A549 (cell line): ENCODE data around the gene RGS1. TPM values are rescaled to one million over a fixed set of nuclear protein-coding genes. Genes with fewer than 3 reads are reported as not detected.

ENCODE experiments used
- ATAC-seq, 2 experiments: fragments of 200-7000 bp in 1 of 2; fragments of >200 bp in 1 of 2; cut with Nextera tagmentation in 1 of 2; cut with Tn5 transposase in 1 of 2; 3 replicates each; pipeline versions ENCODE4 v1.8.0 to v1.9.1; 2018 to 2020; ENCODE audit warnings: mild to moderate bottlenecking in 1 of 2, moderate library complexity in 1 of 2
- CTCF ChIA-PET: fragments of 300-600 bp; sonication (Branson Sonifier 250); formaldehyde crosslinking; extraction: SDS; loops from one replicate; lab custom pipeline; 2021; ENCODE audit warnings: antibody characterized with exemption, inconsistent platforms; lab: Yijun Ruan, JAX
- POLR2A ChIA-PET: fragments of 350-600 bp; formaldehyde crosslinking; extraction: SDS; loops from one replicate; lab custom pipeline; 2021; ENCODE audit warnings: antibody characterized with exemption, inconsistent platforms; lab: Yijun Ruan, JAX
- DNase-seq, 2 experiments: peaks; one replicate each; pipeline versions ENCODE4 v3.0.0 to v3.0.0-alpha.2; 2011 to 2016; ENCODE audit warnings: low read depth in 1 of 2, low spot score in 1 of 2
- FAIRE-seq: peaks from 2 replicates; lab custom pipeline; 2011; peaks lifted over from hg19 to GRCh38; lab: Jason Lieb, UNC
- H3K27ac ChIP-seq, 2 experiments: fragments of >200 bp; sonication (Bioruptor Twin); formaldehyde crosslinking; 3 replicates each; pipeline ENCODE4 v1.5.1; 2016 to 2017
- H3K4me1 ChIP-seq: fragments of >200 bp; sonication (Bioruptor Twin); formaldehyde crosslinking; 3 replicates; pipeline ENCODE4 v1.6.1; 2016
- H3K4me2 ChIP-seq: fragments of >200 bp; sonication (Bioruptor Twin); formaldehyde crosslinking; 3 replicates; pipeline ENCODE4 v1.6.1; 2016
- H3K4me3 ChIP-seq: fragments of >200 bp; sonication (Bioruptor Twin); formaldehyde crosslinking; 3 replicates; pipeline ENCODE4 v1.5.1; 2016
- H3K9me3 ChIP-seq: fragments of >200 bp; sonication (Bioruptor Twin); formaldehyde crosslinking; 3 replicates; pipeline ENCODE4 v1.6.1; 2016
- CBX2 ChIP-seq: fragments of 200-600 bp; sonication (generic); IDR thresholded peaks from 2 replicates; pipeline ENCODE4 v1.6.1; 2016; ENCODE audit warnings: low read depth, mild to moderate bottlenecking, borderline replicate concordance
- EHMT2 ChIP-seq: fragments of 200-600 bp; sonication (generic); IDR thresholded peaks from 2 replicates; pipeline ENCODE4 v1.6.1; 2016; ENCODE audit warnings: antibody characterized with exemption, low read depth, mild to moderate bottlenecking, moderate library complexity
- ELK1 ChIP-seq: fragments of 150-350 bp; IDR thresholded peaks from 2 replicates; pipeline ENCODE4 v1.6.1; 2014; ENCODE audit warnings: low read depth, mild to moderate bottlenecking, low read length
- GATA3 ChIP-seq: IDR thresholded peaks from 2 replicates; pipeline ENCODE4 v1.6.1; 2012; ENCODE audit warnings: borderline replicate concordance
- MAFK ChIP-seq: fragments of 450-650 bp; IDR thresholded peaks from 2 replicates; pipeline ENCODE4 v1.6.1; 2014; ENCODE audit not compliant: partially characterized antibody
- MYC ChIP-seq: IDR thresholded peaks from 2 replicates; pipeline ENCODE4 v1.6.1; 2012; ENCODE audit warnings: mild to moderate bottlenecking, inconsistent platforms, low read length, improper control_type of control experiment, borderline replicate concordance
- RAD21 ChIP-seq, 2 experiments: fragments of >200 bp in 1 of 2; sonication (Bioruptor Twin) in 1 of 2; formaldehyde crosslinking in 1 of 2; IDR thresholded peaks in 1 of 2; conservative IDR thresholded peaks in 1 of 2; 2 replicates in 1 of 2; 3 replicates in 1 of 2; pipeline ENCODE4 v1.6.1; 2012 to 2018; ENCODE audit warnings: inconsistent platforms in 1 of 2
- REST ChIP-seq: fragments of 200-600 bp; sonication (generic); IDR thresholded peaks from 2 replicates; pipeline ENCODE4 v1.6.1; 2016; ENCODE audit warnings: antibody characterized with exemption, mild to moderate bottlenecking, moderate library complexity
- RNF2 ChIP-seq: fragments of 200-600 bp; sonication (generic); IDR thresholded peaks from 2 replicates; pipeline ENCODE4 v1.6.1; 2016; ENCODE audit warnings: low read depth, mild to moderate bottlenecking, antibody characterized with exemption, moderate library complexity, borderline replicate concordance
- SREBF2 ChIP-seq: fragments of 450-650 bp; IDR thresholded peaks from 2 replicates; pipeline ENCODE4 v1.6.1; 2014; ENCODE audit warnings: mild to moderate bottlenecking, moderate library complexity
- TFCP2L1 ChIP-seq: fragments of 250-450 bp; sonication (Bioruptor Pico); IDR thresholded peaks from 2 replicates; pipeline ENCODE4 v1.5.0; 2021; ENCODE audit warnings: mild to moderate bottlenecking
- TP53 ChIP-seq: fragments of 250-450 bp; sonication (Bioruptor Pico); IDR thresholded peaks from 2 replicates; pipeline ENCODE4 v1.5.0; 2021; ENCODE audit warnings: mild to moderate bottlenecking, moderate library complexity
- ZNF302 ChIP-seq: fragments of 250-450 bp; sonication (Bioruptor Pico); IDR thresholded peaks from 2 replicates; pipeline ENCODE4 v1.9.0; 2021; ENCODE audit warnings: inconsistent platforms, mild to moderate bottlenecking, moderate library complexity
- WGBS: methylation state at CpG from one replicate; pipeline ENCODE4 v1.1.6; 2017; ENCODE audit errors: missing lambda C conversion rate; 5-methylcytosine and 5-hydroxymethylcytosine counted together
- polyA plus RNA-seq, 4 experiments: library from polyadenylated mRNA; depleted of rRNA in 3 of 4; stranded (reverse); fragments of >200 nt; fragmentation: RNase III in 1 of 4; extraction: RNeasy Plus Mini Kit Qiagen cat#74134 plus additional on column Dnase treatment in 1 of 4; gene quantifications; 2 replicates in 3 of 4; 3 replicates in 1 of 4; pipeline ENCODE4 v1.2.3, GENCODE V29; 2011 to 2017
- TF ChIP-seq, protein P1 (sequence below): fragments of 250-450 bp; sonication (Bioruptor Pico); IDR thresholded peaks from 2 replicates; pipeline ENCODE4 v1.5.0; 2021; ENCODE audit warnings: mild to moderate bottlenecking, moderate library complexity, borderline replicate concordance

RGS1 gene
- polyA plus RNA-seq, 2 of the 4 experiments (the other 2 are of a cell fraction), result not detected

- Histone ChIP-seq H3K4me1 (peaks cover 11% of the 10 kb centered on the region; the same call in 2 of the 3 replicates), H3K4me3 (no peak overlapping the region), H3K27ac (no peak overlapping the region), H3K9me3 (no peaks in the 10 kb centered on the region), H3K4me2 (no peak overlapping the region)
- POLR2A ChIA-PET, result no interaction called here
- CTCF ChIA-PET, result interaction anchor here (1.3 kb wide), 1 partner anchor 10 kb away, joined by 3 read pairs; no protein-coding TSS in a partner anchor
- TF ChIP-seq CBX2 (no peak), MYC (no peak), TP53 (CRISPR knock-in tag) (no peak), GATA3 (no peak), REST (no peak), RAD21 (conservative IDR thresholded peaks at IDR 0.05 in 1 of 2, IDR thresholded peaks at IDR 0.05 in 1 of 2) (no peak)
- no peak for ATAC-seq
- no peak for FAIRE-seq
- DNase-seq, result no peak
These were observed 20.2 kb upstream of the RGS1 start for GRCh38 chr1:192555399-192555798.

- no peak overlapping the region for H3K27ac ChIP-seq
- H3K4me3 ChIP-seq, result no peak overlapping the region
- H3K4me2 ChIP-seq, result no peak overlapping the region
- CTCF ChIA-PET, result no interaction called here
- H3K4me1 ChIP-seq, result peaks cover 9% of the 10 kb centered on the region; the same call in 2 of the 3 replicates
- TF ChIP-seq ELK1 (no peak), MAFK (no peak), ZNF302 (CRISPR knock-in tag) (no peak), MYC (no peak)
- POLR2A ChIA-PET, result no interaction called here
- FAIRE-seq, result no peak
- no peak for DNase-seq
- ATAC-seq, result no peak
- WGBS, result 92% methylated on average over 4 of the region's 4 CpGs
- H3K9me3 ChIP-seq, result no peaks in the 10 kb centered on the region
These were observed 17.6 kb upstream of the RGS1 start for GRCh38 chr1:192557841-192558595.

DNA sequence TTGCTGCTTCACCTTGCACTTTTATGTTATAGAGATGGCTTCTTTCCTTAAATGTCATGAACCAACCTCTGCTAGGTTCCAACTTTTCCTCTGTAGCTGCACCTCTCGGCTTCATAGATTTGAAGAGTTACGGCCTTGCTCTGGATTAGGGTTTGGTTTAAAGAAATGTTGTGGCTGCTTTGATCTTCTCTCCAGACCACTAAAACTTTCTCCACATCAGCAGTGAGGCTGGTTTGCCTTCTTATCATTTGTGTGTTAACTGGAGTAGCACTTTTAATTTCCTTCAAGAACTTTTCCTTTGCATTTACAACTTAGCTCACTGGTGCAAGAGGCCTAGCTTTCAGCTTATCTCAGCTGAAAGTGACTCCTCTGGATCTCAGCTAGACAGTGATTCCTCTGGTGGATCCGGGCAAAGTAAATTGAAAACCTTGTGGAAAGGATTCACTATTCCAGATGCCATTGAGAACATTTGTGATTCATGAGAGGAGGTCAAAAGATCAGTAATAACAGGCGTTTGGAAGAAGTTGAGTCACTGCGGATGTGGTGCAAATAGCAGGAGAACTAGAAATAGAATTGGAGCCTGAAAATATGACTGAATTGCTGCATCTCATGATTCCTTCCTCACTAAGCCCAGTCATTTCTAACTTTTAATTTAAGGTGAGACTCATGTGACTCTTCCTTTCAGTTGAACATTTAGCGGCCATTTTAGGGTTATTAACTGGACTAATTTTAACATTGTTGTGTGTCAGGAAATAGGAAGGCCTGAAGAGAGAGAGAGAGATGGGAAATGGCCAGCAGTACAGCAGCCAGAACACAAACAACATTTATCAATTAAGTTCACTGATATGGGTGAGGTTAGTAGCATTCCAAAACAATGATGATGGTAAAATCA is 16.2 kb upstream of the RGS1 start:
- no peak for FAIRE-seq
- H3K4me1 ChIP-seq, result peaks cover 9% of the 10 kb centered on the region; the same call in 2 of the 3 replicates
- no peak for TF ChIP-seq RAD21 (conservative IDR thresholded peaks at IDR 0.05 in 1 of 2, IDR thresholded peaks at IDR 0.05 in 1 of 2)
- TF ChIP-seq SREBF2, result no peak
- TF ChIP-seq RNF2, result no peak
- no peak for TF ChIP-seq EHMT2
- TF ChIP-seq, protein P1, sequence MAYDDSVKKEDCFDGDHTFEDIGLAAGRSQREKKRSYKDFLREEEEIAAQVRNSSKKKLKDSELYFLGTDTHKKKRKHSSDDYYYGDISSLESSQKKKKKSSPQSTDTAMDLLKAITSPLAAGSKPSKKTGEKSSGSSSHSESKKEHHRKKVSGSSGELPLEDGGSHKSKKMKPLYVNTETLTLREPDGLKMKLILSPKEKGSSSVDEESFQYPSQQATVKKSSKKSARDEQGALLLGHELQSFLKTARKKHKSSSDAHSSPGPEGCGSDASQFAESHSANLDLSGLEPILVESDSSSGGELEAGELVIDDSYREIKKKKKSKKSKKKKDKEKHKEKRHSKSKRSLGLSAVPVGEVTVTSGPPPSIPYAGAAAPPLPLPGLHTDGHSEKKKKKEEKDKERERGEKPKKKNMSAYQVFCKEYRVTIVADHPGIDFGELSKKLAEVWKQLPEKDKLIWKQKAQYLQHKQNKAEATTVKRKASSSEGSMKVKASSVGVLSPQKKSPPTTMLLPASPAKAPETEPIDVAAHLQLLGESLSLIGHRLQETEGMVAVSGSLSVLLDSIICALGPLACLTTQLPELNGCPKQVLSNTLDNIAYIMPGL (CRISPR knock-in tag), result no peak
- no peak for TF ChIP-seq TFCP2L1 (CRISPR knock-in tag)
- peak overlapping the region; percentile 28; the same call in 1 of the 3 replicates for H3K4me2 ChIP-seq
- ATAC-seq, result peak in 1 of 2 experiments; percentile 37; a peak in 3 of 6 replicates
- no peaks in the 10 kb centered on the region for H3K9me3 ChIP-seq
- peak in 1 of 2 experiments; percentile 12 for DNase-seq
- ChIA-PET POLR2A (no interaction called here), CTCF (no interaction called here)
- H3K27ac ChIP-seq, result peak overlapping the region in 1 of 2 experiments; percentile 43; a peak in 3 of 6 replicates
- no peak overlapping the region for H3K4me3 ChIP-seq
- WGBS, result 52% methylated on average over 6 of the region's 6 CpGs
